Mononuclear cell (primary cell): ENCODE data around the gene SLC22A3. TPM values are rescaled to one million over a fixed set of nuclear protein-coding genes. Genes with fewer than 3 reads are reported as not detected.
"Not testable (repeated sequence)": the region's sequence is repeated elsewhere in the genome, so short reads cannot be mapped to it uniquely, and the experiment has no call there.

Experiments
- H3K27me3 ChIP-seq: 2 replicates; pipeline ENCODE4 v1.6.0; 2011; ENCODE audit warnings: low read length, control low read depth; ENCODE audit not compliant: insufficient read depth
- H3K4me1 ChIP-seq: 2 replicates; pipeline ENCODE4 v1.5.1; 2011; ENCODE audit warnings: mild to moderate bottlenecking, low read length, control low read depth; ENCODE audit not compliant: insufficient read depth
- H3K4me3 ChIP-seq: 2 replicates; pipeline ENCODE4 v1.5.1; 2011; ENCODE audit warnings: mild to moderate bottlenecking, low read length, moderate library complexity
- H3K9me3 ChIP-seq: 2 replicates; pipeline ENCODE4 v1.5.1; 2011; ENCODE audit warnings: low read depth, mild to moderate bottlenecking, control low read depth, low read length
- total RNA-seq: library from RNA; depleted of rRNA; stranded (reverse); fragments of >200 nt; gene quantifications from one replicate; pipeline ENCODE4 v1.2.3, GENCODE V29; 2012

The SLC22A3 gene
- total RNA-seq, 1 donor: not detected

DNA sequence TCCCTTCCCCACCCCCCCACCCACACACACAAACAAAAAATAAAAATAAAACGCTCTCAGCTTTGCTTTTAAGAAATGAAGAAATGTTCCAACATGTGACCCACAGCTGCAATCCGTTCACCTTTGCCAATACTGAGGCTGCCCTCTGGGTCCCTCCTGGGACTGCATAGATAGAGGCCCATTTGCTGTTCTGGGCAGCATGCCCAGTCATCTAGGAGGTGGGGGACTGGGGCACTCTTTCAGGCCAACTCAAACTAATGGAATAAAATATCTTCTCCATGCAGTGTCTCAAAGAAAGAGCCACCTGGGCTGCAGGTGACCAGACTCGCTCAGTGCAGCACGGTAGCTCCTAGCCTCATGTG lies 79.9 kb downstream of the SLC22A3 start:
- Histone ChIP-seq H3K4me3 (no peak overlapping the region), H3K9me3 (no peaks in the 10 kb centered on the region), H3K27me3 (peaks cover 15% of the 10 kb centered on the region), H3K4me1 (no peaks in the 10 kb centered on the region)

DNA sequence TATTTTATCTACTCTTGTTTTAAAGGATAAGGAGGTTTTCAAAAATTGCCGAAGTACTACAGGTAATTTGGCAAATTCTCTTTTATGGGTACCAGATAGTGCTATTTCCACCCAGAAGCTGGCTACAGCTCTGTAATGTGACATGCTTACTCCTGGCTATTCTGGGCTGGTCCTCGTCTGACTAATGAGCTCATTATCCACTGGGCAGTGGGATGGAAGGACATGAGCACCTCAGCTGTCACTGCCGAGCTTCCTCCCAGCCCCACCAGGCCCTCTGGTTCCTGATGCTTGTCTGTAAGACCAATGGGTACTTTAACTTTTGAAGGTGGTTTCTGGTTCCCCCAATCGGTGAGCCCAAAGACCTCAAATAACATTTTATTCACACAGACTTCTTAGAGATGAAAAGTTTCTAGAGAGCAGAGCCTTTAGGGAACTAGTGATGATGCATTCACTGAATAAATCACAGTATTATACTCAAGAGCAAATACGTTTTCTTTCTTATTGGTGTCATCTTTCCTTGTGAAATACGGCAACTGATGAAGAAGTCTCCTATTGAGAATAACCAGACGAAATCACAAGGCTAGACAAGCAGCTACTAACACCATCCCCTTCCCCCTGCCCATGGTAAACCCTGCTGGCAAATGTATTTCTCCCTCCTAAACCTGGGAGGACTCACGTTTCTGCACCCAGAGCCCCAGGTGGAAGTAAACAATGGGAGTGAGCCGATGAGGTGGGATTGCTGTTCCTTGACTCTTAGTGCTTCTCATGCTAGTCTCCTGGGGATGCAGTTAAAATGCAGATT lies 80.8 kb downstream of the SLC22A3 start:
- Histone ChIP-seq H3K4me3 (no peak overlapping the region), H3K9me3 (no peaks in the 10 kb centered on the region), H3K4me1 (no peaks in the 10 kb centered on the region), H3K27me3 (peaks cover 15% of the 10 kb centered on the region)

DNA sequence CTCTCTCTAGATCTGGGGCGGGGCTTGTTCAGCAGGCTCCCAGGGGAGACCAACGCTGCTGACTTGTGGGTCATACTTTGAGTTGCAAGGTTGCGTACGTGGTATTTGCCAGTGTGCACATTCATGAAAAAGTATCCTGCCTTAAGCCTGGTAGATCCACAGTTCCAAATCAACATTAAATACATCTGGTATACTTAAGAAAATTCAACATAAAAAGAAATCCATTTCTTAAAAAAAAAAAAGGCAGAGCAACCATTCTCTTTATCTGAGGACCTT lies 81.4 kb downstream of the SLC22A3 start:
- H3K27me3 ChIP-seq: peaks cover 15% of the 10 kb centered on the region
- no peak overlapping the region for H3K4me3 ChIP-seq
- no peaks in the 10 kb centered on the region for H3K9me3 ChIP-seq
- no peaks in the 10 kb centered on the region for H3K4me1 ChIP-seq

DNA sequence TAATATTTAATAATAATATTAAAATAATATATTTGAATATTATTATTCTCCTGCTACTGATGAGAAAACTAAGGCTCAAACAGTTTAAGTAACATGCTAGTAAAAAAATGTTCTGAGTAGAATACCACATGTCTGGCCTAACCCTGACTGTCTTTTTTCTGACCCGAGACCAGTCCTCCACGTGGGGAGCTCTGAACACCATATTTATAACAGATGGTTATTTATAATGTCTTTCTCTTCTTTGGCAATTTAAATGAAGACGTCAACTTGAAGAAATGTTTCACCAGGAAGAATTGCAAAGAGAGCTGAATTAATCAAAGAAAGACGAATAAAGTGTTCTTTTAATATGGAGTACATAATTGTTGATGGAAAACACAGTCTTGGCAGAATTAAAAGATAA lies 82.0 kb downstream of the SLC22A3 start:
- Histone ChIP-seq H3K27me3 (peaks cover 15% of the 10 kb centered on the region), H3K4me3 (no peak overlapping the region), H3K9me3 (no peaks in the 10 kb centered on the region), H3K4me1 (no peaks in the 10 kb centered on the region)

DNA sequence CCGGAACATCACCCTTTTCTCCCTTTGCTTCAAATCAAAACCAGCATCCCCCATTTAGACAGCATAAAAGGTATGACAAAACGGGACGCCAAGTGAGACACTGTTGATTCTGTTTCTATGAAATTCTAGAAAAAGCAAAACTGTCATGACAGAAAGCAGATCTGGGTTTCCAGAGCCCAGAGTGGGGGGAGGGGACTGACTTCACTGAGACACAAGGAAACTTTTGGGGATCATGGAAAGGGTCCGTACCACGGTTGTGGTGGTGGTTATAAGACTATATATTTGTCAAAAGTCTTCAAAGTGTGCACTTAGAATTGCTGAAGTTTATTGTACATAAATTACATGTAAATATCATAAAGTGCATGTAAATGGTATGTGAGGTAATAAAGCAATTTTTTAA lies 82.6 kb downstream of the SLC22A3 start:
- H3K9me3 ChIP-seq: no peaks in the 10 kb centered on the region
- H3K4me3 ChIP-seq: no peak overlapping the region
- H3K4me1 ChIP-seq: no peaks in the 10 kb centered on the region
- peaks cover 15% of the 10 kb centered on the region for H3K27me3 ChIP-seq

DNA sequence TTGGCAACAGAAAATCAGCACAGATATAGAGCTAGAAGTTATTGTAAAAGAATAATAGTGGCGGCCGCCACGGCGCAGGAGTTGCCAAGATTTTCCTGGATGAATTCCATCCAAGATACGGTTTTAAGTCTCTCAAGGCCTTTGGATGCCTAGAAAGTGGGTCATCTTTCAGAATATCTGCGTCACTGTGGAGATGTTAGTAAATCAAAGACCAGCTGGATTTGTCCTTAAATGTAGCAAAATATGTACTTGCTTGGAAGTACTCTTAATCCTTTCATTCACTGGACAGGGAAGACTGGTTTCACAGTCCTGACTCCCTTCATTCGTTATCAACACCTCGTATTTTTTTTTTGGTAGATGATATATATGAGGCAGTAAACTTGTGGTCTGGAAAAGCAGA lies 83.0 kb downstream of the SLC22A3 start:
- no peaks in the 10 kb centered on the region for H3K4me1 ChIP-seq
- no peak overlapping the region for H3K4me3 ChIP-seq
- H3K9me3 ChIP-seq: no peaks in the 10 kb centered on the region
- peaks cover 15% of the 10 kb centered on the region for H3K27me3 ChIP-seq

DNA sequence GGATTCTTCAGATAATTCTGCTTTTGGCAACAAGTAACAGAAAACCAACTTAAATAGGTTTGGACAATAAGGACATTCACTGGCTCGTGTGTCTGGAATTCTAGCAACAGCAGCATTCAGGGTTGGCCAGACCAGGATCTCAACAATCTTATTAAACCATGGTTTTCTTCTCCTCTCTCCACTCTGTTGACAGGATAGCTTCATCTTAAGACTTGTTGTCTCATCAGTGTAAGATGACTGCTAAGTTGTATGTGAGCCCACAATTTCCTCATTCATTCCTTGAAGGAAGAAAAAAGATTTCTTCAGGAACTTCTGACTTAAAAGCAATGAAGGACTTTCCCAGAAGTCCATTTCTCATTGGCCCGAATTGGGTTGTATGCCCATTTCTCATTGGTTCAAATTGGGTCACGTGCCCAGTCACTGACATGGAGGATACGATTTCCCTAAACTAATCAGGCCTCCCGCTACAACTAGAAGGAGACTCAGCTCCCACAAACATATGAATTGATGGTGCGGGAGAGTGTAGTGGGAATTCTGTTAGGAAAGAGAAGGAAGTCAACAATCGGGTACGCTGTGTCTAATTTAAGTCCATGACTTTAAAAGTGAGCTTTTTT lies 83.7 kb downstream of the SLC22A3 start:
- Histone ChIP-seq H3K9me3 (no peaks in the 10 kb centered on the region), H3K27me3 (peaks cover 15% of the 10 kb centered on the region), H3K4me1 (no peaks in the 10 kb centered on the region), H3K4me3 (no peak overlapping the region)

DNA sequence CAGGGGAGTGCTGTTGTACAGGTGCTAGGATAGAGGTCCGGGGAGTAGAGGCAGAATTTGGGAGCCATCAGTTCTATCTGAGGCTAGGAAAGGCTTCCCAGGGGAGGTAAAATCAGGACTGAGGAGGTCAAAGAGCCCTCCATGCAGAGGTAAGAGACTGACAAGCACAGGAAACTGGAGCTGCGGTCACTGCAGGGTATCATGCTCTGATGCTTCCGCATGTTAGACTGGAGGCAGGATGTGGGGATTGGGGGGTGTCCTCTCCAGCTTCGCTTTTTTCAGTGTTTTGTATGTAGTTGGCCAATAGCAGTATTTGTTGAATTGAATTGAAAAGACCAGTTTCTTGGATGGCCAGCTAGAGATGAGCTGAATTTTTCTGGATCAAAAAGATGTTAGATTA lies 87.8 kb downstream of the SLC22A3 start:
- Histone ChIP-seq H3K9me3 (no peaks in the 10 kb centered on the region), H3K27me3 (peaks cover 4% of the 10 kb centered on the region), H3K4me3 (no peak overlapping the region), H3K4me1 (no peaks in the 10 kb centered on the region)

DNA sequence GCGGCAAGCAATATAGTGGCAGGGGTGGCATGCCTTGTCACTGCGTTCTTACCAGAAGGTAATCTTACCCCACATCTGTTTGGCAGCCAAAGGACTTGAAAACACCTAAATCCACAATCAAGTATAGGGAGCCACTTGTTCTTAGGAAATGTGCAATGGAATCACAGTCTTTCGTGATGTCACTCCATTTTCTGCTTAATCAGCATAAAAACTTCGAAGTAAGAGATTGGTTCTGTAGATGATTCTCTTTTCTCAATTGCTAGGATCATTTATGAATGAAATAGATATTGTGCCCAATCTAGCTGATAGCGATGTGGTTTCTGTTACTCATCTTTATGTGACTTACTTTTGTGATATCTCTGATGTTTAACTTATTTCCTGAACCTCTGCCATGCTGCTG lies 89.0 kb downstream of the SLC22A3 start:
- peaks cover 3% of the 10 kb centered on the region for H3K27me3 ChIP-seq
- no peaks in the 10 kb centered on the region for H3K9me3 ChIP-seq
- H3K4me3 ChIP-seq: no peak overlapping the region
- H3K4me1 ChIP-seq: no peaks in the 10 kb centered on the region

DNA sequence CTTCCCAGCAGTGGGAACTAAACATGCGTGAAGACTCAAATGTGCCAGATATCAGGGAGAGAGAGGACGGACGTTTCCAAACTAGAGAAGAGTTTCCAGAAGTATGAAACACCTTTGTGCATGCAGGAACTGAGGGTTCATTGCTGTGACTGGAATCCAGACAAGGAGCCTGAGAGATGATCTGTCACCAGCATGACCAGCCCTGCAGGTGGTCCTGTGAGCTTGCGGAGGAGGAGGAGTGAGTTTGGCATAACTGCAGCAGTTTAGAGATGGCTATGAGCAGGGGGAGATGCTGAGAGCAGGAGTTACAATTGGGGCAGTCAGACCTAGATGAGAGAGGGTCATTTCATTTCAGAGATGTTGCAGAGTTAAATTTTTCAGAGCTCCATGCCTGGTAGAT lies 89.6 kb downstream of the SLC22A3 start:
- H3K4me3 ChIP-seq: no peak overlapping the region
- peaks cover 3% of the 10 kb centered on the region for H3K27me3 ChIP-seq
- H3K4me1 ChIP-seq: no peaks in the 10 kb centered on the region
- no peaks in the 10 kb centered on the region for H3K9me3 ChIP-seq

DNA sequence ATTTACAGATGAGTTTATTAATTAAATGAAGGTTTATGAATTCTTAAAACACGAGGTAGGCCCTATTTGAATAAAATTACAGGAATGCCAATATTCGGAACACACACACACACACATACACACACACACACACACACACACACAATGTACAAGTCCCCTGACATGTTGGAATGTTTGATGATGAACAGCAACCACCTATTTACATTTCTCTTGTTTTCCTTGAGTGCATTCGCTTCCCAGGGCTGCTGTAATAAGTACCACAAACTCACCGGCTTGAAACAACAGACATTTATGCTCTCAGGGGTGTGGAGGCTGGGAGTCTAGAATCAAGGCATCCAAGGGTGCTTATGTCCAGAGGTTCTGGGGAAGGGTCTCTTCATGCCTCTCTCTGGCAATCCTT lies 90.3 kb downstream of the SLC22A3 start:
- Histone ChIP-seq H3K27me3 (peaks cover 3% of the 10 kb centered on the region), H3K4me3 (no peak overlapping the region), H3K4me1 (no peaks in the 10 kb centered on the region), H3K9me3 (no peaks in the 10 kb centered on the region)

DNA sequence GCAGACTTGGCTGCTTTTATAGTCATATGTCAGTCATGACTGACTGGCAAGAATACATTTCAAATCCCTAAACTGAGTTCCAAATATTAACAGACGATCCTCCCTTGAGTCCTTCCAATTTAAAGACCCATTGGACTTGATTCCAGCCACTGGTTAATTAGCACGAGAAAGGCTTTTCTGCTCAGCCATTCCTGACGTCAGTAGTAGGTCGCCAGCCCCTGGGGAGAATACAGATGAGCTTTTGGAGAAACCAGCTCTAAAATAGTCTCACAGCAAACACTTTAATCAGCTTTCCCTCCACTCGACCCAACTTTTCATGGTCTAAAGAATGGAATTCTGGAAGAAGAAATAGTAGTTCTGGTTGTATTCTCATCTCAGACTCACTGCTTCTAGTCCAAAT lies 91.6 kb downstream of the SLC22A3 start:
- Histone ChIP-seq H3K9me3 (no peaks in the 10 kb centered on the region), H3K4me3 (no peak overlapping the region), H3K4me1 (no peaks in the 10 kb centered on the region), H3K27me3 (peaks cover 3% of the 10 kb centered on the region)

DNA sequence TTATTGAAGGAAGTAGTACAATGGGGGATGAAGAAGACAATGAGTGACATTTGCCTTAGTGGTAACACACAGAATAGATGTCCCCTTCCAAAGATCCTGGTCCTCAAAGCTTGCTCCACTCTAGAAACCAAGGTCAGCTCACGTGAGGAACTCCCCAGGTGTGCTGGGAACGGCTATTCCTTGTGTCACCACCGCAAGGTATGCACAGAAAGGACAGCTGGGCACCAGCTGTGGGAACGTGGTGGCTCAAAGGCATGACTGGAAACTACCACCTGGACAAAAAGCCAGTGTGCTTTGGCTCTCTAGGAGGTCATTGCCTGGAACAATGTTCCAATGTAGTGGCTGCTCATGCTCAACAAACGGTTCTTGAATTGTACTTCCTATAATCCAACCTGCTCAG lies 94.0 kb downstream of the SLC22A3 start:
- Histone ChIP-seq H3K4me3 (no peak overlapping the region), H3K4me1 (no peaks in the 10 kb centered on the region), H3K27me3 (peaks cover 3% of the 10 kb centered on the region), H3K9me3 (no peaks in the 10 kb centered on the region)

DNA sequence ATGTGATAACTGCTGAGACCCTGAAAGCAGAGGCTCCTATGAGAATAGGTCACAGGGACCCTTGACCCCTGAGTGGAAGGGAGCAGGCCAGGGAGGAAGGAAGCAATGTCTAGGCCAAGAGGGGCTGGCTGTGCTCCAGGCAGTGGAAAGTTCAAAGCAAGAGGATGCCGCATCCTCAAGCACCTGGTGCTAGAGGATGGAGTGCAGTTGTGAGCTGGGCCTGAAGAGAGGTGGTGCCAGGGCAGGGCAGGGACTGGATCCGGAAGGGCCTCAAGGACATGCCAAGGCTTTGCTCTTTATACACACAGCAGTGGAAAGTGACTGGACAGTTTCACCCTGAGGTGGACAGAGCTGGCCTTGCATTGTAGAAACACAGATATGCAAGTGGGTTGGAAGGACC lies 97.0 kb downstream of the SLC22A3 start:
- Histone ChIP-seq H3K4me1 (no peaks in the 10 kb centered on the region), H3K4me3 (no peak overlapping the region), H3K27me3 (no peaks in the 10 kb centered on the region), H3K9me3 (no peaks in the 10 kb centered on the region)

DNA sequence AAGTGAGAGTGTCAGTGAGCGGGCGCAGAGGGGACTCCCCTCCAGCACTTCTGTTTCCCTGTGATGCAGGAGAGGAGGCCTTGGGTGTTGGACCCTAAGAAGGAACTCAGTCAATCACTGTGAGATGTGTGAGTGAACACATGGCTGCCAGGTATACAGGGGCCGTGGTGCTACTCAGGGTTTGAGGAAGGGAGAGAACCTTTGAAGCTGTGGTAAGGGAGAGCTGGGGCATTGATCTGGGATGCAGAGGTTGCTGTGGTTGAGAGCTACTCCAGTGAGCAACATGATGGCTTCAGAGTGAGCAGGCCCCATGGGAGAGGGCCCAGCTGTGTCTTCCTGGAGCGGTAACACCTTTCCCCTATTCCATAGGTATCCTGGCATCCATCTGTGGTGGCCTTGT lies 99.2 kb downstream of the SLC22A3 start:
- no peak overlapping the region for H3K4me3 ChIP-seq
- H3K9me3 ChIP-seq: no peaks in the 10 kb centered on the region

DNA sequence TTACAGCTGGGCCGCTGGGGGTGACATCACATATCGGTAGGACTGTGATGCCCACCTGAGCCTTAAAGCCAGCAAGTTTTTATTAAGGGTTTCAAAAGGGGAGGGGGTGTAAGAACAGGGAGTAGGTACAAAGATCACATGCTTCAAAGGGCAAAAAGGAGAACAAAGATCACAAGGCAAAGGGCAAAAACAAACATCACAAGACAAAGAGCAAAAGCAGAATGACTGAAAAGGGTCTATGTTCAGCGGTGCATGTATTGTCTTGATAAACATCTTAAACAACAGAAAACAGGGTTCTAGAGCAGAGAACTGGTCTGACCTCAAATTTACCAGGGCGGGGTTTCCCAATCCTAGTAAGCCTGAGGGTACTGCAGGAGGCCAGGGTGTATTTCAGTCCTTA lies 101.6 kb downstream of the SLC22A3 start:
- H3K9me3 ChIP-seq, H3K4me1 ChIP-seq: not testable (repeated sequence)

More for the DNA sequence above, 99.2 kb downstream of the SLC22A3 start:
- Histone ChIP-seq H3K27me3 (no peaks in the 10 kb centered on the region), H3K4me1 (no peaks in the 10 kb centered on the region)

More for the DNA sequence above, 101.6 kb downstream of the SLC22A3 start:
- H3K4me3 ChIP-seq, H3K27me3 ChIP-seq: not testable (repeated sequence)
